NCI-H510A treated with DMSO at 0.1 percent for 48 hours (cell line): ENCODE results near the gene MED27.

Source experiments
- DNase-seq: peaks from one replicate; lab custom pipeline; 2025; lab: John Stamatoyannopoulos, UW

Gene MED27

DNA sequence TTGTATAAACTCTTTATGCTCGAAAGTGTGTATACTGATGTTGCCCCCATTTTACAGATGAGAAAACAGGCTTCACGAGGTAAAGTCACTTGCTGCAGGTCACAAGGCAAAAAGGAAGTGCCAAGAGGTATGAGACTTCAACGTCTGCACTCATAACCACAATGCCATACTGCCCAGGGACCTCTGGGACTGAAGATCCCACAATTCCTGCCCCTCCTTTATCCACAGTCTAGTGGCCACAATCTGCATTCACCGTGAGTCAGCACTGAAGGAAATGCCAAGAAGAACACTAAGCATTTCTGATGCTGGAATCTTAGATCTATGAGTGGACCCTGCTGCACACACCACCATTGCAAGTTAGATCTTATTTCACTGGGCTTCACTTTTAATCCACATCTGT is 37.3 kb downstream of the MED27 start:
- no peak for DNase-seq

DNA sequence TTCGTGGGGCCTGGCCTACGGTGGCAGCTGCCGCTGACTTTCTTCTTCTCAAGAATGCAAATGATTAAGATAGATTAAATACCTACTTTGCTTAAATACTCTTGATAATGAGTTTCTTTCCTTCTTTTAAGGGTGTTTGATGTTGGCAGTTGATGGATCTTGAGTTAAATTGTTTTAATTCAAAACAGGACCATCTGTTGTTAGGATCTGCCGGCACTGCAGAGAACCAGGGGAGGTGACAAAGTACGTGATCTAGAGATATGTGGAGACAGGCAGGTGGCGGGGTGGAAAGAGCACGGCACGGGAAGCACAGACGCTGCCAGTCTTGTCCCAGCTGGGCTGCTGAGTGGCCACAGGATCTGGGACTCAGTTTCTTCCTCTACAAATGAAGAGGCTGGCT is 37.9 kb downstream of the MED27 start:
- peak; percentile 54 for DNase-seq

DNA sequence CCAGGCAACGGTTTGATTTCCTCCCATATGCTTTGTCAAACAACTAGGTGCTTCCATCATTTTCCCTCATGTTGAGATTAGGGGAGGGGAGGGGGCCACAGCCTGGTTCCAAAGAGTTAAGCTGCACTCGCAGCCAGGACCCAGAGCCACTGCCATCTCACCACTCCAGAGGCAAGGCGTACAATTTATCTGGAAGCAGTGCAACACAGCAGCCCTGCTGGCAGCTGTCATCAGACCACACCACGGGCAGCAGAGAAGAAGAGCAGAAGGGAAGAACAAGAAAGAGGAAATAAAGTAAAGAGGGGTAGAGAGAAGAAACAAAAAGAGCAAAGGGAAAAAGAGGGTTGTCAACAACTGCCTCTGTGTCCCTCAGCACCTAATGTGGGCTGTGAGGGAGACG is 38.9 kb downstream of the MED27 start:
- DNase-seq: no peak

DNA sequence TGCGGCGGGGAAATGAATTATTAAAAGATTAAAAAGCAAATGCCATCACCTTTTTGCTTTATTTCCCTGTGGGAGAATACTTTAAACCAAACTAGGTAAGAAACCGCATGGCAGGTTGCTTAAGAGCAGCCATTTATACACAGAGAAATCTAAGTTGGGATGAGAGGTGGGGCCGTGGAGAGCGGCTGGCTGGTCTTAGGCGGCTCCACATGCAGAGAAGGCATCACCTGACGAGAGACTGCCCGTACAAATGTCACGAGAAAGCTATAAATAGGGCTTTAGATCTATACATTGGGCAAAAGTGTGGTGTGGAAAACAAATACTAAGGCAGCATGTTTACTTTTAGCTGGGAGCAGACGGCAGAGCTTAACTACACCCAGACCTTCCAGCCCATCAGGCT is 39.4 kb downstream of the MED27 start:
- peak; percentile 92 for DNase-seq

DNA sequence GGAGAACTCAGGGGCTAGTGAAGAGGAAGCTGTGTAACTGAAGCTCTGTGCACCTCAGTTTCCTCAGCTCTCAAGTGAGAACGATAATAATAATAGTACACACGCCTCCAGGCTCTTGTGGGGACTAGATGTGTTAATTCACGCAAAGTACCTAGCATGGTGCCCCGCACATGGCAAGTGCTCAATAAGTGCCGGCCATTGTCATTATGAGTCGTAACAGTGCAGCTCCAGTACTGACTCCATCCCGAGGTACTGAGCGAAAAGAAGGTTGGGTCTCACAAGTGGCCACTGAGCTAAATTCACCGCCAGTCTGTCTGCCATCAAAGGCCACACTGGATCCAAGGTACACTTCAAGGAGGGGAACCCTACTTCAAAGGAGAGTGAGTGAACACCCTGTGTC is 40.4 kb downstream of the MED27 start:
- DNase-seq: no peak

DNA sequence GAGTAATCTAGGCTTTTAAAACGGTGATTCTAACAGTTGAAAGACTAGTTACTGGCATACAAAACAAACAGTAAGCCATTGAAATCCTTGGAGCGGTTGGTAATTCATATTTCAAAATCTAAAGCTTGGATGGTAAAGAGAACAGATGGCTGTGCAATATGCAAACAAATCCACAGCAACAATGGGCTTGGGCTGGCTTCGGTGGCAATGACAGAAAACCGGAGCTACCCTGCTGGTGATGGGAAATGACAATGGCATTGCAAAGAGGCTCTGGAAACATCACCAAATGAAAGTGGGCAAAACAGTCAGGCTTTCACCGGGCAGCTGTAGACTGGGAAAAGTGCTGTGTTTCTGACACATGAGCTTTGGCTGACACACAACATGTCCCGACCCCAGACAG is 42.2 kb downstream of the MED27 start:
- peak; percentile 75 for DNase-seq

DNA sequence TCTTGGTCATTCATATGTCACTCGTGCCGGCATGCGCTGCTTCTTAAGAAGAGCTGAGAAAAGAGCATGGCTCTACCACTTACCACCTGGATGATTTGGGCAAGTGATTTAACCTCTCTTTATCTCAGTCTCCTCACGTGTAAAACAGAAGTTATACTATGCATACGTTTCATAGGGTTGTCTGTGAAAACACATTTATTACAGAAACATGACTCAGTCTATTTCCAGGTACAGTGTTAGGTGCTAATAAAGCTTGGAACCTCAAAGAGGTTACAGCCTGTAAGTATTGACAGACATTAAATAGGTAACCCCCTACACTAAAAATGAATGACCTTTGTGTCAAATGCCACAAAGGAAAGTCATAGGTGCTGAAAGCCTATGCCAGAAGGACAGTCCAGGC is 43.1 kb downstream of the MED27 start:
- DNase-seq: no peak

DNA sequence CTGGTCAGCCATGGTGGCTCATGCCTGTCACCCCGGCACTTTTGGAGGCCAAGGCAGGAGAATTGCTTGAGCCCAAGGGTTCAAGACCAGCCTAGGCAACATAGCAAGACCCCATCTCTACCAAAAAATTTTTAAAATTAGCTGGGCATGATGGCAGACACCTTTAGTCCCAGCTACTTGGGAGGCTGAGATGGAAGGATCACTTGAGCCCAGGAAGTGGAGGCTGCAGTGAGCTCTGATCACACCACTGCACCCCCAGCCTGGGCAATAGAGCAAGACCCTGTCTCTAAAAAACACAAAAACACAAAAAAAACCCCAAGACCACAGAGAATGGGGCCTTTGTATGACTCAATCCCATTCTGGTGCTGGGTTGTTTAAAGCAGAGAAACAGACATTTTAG is 44.0 kb downstream of the MED27 start:
- DNase-seq: no peak

DNA sequence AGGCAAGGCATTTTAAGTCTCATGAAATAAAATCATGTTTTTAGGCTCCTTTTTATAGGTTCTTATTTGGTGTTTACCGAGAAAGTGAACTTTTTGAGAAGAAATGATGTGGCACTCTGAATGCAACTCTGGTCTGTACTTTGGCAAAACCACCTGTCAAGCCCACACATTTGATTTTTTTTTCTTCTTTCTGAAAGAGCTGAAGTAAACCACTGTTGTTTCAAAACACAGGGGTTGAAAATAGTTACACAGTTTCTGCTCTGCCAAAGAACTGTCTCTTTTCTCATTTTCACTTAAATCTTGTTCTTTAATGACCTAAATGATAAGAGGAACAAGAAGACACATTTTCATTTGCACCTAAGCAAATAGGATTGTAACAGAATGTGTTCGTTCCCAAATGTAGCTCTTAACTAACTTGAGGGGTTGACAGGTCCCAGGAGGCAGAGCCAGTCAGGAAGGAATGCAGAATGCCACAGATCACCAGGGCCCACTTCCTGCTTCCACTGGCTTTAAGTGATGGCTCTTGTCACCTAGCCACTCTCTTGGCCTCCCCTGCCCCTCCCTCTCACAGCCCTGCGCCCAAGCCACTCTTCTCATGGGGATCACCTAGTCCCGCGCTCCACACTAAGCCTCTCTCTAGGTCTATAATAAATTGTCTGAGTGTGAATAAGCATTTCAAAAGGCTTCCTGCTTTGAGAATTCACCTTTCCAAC is 47.3 kb downstream of the MED27 start:
- DNase-seq: peak; percentile 74

DNA sequence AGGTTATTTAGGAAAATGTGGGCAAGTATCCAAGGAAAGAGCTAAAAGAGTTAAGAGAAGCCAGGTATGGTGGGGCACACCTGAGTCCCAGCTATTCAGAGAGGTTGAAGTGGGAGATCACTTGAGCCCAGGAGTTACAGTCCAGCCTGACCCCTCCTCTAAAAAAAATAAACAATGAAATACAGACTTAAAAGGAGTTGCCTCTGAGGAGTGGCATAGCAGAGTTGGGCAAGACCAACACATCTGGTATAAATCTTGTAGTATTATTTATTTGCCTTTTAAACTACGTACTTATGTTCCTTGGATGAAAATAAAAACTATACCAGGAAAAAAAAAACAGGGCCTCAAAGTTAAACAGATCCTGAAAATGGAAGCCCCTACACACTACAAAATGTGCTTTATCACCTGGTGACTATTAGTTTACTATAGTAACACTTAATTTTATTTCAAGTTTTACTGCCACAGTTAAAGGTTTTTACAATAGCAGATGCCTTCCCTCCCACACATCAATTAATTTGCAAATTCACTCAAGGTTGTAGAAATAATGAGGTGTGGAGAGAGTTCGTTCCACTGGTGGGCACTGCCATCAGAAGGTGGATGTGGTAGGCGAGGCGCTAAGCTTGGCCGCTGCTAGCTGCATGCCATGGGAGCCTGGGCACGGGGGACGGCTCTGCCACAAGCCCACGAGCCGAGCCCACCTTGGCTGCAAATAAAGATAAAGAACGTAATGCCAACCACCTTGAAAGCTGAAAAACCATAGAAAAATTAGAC is 48.0 kb downstream of the MED27 start:
- DNase-seq: no peak

DNA sequence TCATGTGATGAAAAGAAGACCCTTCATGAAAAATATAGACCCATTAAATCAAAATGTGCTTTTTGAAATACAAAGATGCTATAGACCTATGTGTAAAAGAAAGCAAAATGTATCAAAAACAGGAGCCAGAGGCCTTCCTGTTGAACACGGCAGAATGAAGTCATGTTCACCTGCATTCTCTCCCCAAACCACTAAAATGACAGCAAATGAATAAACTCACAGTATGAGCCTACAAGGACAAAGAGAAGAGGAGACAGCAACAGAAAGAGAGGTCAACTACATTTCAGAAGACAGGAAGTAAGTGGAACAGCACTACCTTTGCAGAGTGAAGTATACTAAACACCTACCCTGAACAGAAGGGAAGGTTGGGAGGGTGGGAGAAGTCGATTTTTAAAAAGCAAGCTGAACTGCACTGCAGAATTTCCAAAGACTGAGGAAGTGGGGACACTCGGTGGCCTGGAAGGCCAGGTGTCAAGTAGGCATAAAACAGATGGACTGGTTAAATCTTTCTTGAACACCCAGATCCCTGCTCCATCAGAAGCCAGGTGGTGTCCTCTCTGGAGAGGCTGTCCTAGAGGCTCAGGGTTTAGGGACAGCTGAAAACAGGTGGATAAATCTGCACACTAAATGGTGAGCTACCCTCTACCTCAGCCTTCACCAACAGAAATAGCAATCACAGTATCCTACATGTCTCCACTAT is 48.9 kb downstream of the MED27 start:
- no peak for DNase-seq

DNA sequence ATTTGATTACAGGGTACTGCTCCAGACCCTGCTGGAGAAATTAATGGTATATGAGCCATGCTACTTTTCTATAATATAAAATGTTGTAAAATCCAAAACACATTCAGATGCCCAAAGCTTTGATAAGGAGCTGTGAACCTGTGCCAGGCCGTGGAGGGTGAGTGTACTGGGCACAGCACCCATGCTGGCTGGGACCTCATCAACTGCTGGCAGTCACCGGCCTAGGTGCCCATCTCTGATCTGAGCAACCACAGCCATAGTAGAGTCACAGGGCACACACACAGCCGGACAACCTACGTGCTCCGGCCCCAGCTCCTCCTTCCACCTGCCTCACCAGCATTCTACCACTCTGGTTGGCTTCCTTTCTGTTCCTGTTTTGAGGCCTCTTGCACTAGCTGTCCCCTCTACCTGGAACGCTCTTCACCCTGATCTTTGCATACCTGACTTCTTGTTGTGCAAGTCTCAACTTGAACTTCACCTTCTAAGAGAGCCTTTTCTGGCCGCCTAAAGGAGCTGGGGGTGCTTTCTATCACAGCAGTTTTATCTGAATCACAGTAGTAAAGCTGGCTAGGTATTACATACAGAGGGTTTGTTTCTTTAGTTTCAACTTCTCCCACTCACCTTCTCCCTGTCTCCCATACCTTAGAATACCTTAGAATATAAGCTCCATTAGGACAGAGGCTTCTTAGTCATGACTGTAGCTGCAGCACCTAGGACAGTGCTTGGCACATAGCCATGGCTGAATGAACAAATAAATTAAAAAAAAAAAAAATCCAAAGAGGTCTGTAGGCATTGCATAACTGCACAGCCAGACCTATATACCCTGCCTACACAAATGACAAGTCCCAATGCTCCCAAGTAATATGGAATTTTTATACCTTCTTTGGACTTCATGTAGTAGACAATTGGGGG is 51.7 kb downstream of the MED27 start:
- DNase-seq: no peak

DNA sequence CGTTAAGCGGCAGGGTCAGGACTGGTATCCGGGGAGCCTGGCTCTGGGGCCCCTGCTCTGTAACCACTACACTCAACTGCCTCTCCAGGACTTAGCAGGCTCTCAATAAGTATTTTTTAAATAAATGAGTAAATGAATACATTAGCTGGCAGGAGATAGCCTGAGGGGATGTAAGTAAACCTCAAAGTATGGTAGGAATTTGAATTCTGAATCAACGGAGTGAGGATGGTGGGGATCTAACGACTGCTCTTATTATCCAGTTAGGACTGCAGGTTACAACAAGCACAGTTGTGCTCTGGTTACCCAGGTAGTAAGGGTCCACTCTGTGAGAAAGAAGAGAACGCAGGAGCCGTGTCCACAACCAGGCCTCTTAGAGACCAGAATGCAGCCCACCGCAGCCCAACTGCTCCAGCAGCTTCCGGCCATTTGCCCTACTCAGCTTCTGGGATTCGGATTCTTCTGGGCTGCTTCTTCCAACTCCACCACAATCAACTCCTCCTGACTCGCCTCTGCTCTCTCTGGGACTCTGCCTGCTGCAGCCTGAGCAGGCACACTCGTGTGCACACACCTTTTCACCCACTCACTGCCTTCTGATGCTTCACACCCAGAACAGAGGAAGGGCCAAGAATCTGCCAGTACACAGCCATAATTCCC is 52.6 kb downstream of the MED27 start:
- no peak for DNase-seq

DNA sequence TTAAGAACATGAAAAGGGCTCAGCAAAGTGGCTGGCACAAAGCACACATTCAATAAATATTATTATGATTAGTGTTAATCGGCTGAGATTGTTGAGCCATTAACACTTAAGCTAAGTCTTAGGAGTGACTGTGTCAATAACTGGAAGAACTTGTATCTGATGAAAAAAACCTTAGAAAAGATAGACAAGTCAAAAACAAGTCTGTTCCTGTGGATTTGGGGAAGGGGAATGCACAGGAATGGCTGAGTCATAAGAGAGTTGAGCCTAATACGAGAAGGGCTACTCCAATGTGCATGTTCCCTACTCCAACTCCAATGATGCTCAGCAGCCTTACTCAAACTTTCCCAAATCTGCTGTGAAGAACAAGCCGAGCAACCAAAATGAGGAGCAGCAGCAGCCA is 53.9 kb downstream of the MED27 start:
- DNase-seq: no peak

DNA sequence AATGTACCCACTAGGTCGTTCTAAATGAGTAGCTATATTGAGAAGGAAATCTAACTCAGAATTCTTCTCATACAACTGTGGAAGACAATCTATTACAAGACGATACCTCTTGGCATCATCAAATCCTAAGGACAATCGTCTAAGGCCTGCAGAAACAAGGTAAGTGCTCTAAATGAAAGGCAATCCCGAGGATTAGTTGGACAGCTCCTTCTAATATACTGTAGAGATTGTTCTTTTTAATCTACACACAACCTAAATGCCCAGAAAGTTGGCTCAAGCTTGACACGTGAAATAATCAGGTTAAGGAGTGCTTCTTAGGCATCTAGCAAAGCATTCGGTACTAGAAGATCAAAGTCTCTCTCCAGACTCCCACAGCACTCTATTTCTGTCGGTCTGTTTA is 55.1 kb downstream of the MED27 start:
- no peak for DNase-seq

DNA sequence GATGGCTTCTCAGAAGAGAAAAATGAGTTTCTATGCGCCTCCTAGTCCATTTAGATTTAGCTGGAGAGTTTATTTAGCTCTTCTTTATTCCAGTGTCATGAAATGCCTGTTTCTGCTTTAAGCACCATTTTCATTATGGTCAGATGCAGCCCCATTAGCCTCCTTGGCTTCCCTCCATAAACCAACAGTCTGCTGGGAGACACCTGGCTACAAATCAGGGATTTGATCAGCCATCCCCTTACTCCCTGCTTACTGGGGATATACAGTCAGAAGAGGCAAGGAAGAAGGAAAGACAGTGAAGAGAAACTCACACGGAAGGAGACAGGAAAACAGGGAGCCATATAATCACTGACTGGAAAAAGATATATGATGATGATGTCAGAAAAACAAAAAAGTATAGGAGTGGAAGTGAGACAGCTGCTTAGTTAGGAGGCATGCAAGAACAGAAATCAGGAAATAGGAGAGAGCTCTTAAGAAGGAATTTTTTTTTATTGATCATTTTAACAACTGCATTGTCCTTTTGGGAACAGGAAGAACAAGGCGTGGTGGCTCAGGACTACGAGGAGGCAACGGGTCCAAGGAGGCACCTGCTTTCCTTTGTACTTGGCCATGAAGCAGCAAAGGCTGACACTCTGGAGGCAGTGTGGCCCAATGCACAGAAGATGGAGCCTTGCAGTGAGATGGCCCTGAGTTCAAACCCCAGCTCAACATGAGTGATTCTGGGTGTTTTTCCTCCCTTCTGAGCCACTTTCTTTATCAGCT is 56.1 kb downstream of the MED27 start:
- DNase-seq: no peak

DNA sequence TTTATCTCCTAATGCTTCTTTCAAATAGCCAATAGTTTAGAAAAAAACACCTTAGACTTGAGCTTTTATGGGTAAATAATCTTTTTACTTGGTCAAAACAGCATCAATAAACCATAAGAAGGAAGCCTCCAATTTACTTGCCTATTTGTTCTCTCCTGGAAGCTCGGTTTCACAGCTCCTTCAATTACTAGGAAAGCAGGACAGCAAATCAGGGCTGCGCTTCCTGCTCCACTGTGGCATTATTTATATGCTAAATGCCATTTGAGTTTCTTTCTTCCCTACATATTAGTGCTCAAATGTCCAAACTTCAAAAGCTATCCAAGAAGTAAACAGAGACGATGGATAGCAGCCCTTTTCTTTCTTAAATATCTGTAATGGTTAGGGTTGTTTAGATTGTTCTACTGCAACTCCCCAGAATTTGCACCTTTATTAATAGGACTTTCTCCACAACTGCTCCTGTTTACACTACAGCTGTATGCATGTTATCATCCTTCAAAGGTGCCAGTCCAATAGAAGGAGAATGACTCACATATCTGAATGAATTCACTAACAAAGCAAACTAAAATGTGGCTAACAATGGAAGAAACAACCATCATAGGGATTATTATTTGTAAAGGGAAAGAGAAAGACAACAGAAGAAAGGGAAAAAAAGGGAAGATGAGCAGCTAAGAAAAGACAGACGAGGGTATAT is 58.7 kb downstream of the MED27 start:
- DNase-seq: no peak

DNA sequence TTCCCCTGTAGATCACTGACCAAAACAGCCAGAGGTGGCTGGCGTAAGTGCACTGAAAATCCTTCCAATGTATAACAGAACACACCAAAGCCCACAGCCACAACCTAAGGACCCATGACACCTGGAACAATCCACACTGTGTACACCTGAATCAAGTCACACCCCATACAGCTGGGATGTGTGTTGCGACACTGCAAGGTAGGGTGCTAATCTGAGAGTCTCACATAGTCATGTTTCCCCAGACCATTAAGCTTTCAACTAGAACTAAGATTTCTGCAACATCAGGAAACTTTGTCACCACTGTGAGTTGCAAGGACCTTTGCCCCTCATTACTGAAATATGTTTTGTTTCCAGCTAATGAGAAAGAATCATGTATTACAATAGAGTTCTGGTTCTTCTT is 59.4 kb downstream of the MED27 start:
- DNase-seq: no peak

DNA sequence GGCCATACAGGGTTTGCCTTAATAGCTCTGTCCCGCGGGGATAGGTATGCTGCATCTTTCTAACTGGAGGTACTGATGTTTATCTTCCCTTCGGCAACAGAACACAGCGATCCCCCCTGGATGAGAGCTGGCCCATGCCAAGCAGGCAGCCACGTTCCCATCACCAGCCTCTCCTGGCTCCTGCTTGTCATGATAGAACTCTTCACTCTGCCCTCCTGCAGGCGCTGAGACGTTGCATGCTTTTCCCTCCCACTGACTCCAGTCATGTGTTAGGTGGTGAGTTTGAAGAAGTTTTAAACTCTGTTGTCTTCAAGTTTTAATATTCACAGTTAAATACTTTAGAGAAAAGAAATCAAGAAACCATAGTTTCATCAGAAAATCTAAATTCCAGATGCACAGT is 60.0 kb downstream of the MED27 start:
- no peak for DNase-seq

DNA sequence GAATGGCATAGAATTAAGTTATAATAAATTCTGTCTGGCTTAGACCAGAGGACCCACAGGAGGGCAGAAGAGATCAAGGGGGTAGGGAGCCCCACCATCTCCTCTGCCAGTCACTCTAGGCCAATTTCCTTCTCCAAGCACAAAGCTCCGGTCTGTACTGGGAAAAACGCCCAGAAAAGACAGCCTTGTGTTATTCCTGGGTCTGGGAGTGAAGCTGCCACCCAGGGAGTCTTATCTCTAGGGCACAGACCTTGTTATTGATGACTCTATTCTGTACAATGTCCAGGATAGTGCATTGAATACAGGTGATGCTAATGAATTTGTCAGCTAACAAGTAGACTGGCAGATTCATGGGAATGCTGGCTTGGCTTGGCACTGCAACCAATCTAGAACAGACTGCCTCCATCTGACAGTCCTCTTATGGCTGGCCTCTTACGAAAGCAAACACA is 60.7 kb downstream of the MED27 start:
- DNase-seq: no peak
